ENCODE results near the gene COL5A1.

Gene COL5A1

GRCh38 chr9:134822541-134822940 lies 180.9 kb downstream of the COL5A1 start:
- H3K4me3 ChIP-seq (ENCODE audit: low read length) = no peak overlapping the region
- H3K9me3 ChIP-seq (ENCODE audit: control insufficient read depth, low read length) = no peaks in the 10 kb centered on the region
- no peaks in the 10 kb centered on the region for H3K36me3 ChIP-seq (ENCODE audit: control insufficient read depth, insufficient read depth, low read length)
- no peak overlapping the region for H3K9ac ChIP-seq (ENCODE audit: low read length)
- H3K4me1 ChIP-seq (ENCODE audit: control insufficient read depth, insufficient read depth, low read length) = no peaks in the 10 kb centered on the region
- H3K27me3 ChIP-seq (ENCODE audit: control insufficient read depth, insufficient read depth, low read length) = no peaks in the 10 kb centered on the region

- no peak overlapping the region for H3K4me3 ChIP-seq (ENCODE audit: low read length)
- H3K9me3 ChIP-seq (ENCODE audit: control insufficient read depth, low read length) = no peaks in the 10 kb centered on the region
- no peak overlapping the region for H3K9ac ChIP-seq (ENCODE audit: low read length)
- no peaks in the 10 kb centered on the region for H3K4me1 ChIP-seq (ENCODE audit: control insufficient read depth, insufficient read depth, low read length)
- no peaks in the 10 kb centered on the region for H3K27me3 ChIP-seq (ENCODE audit: control insufficient read depth, insufficient read depth, low read length)
- no peaks in the 10 kb centered on the region for H3K36me3 ChIP-seq (ENCODE audit: control insufficient read depth, insufficient read depth, low read length)
Measured at GRCh38 chr9:134823623-134824022, 182.0 kb downstream of the COL5A1 start.

- no peak overlapping the region for H3K4me3 ChIP-seq (ENCODE audit: low read length)
- H3K9me3 ChIP-seq (ENCODE audit: control insufficient read depth, low read length) = no peaks in the 10 kb centered on the region
- H3K36me3 ChIP-seq (ENCODE audit: control insufficient read depth, insufficient read depth, low read length) = no peaks in the 10 kb centered on the region
- no peak overlapping the region for H3K9ac ChIP-seq (ENCODE audit: low read length)
- no peaks in the 10 kb centered on the region for H3K27me3 ChIP-seq (ENCODE audit: control insufficient read depth, insufficient read depth, low read length)
- H3K4me1 ChIP-seq (ENCODE audit: control insufficient read depth, insufficient read depth, low read length) = no peaks in the 10 kb centered on the region
Measured at GRCh38 chr9:134824583-134824982, 183.0 kb downstream of the COL5A1 start.

GRCh38 chr9:134825025-134825424 lies 183.4 kb downstream of the COL5A1 start:
- Histone ChIP-seq H3K27me3 (ENCODE audit: control insufficient read depth, insufficient read depth, low read length) (no peaks in the 10 kb centered on the region), H3K9me3 (ENCODE audit: control insufficient read depth, low read length) (no peaks in the 10 kb centered on the region), H3K36me3 (ENCODE audit: control insufficient read depth, insufficient read depth, low read length) (no peaks in the 10 kb centered on the region), H3K4me1 (ENCODE audit: control insufficient read depth, insufficient read depth, low read length) (no peaks in the 10 kb centered on the region), H3K4me3 (ENCODE audit: low read length) (no peak overlapping the region), H3K9ac (ENCODE audit: low read length) (no peak overlapping the region)

- Histone ChIP-seq H3K4me1 (ENCODE audit: control insufficient read depth, insufficient read depth, low read length) (no peaks in the 10 kb centered on the region), H3K36me3 (ENCODE audit: control insufficient read depth, insufficient read depth, low read length) (no peaks in the 10 kb centered on the region)
Measured at GRCh38 chr9:134826336-134827285, 185.0 kb downstream of the COL5A1 start.

GRCh38 chr9:134827559-134827958 lies 186.0 kb downstream of the COL5A1 start:
- H3K27me3 ChIP-seq (ENCODE audit: control insufficient read depth, insufficient read depth, low read length) = no peaks in the 10 kb centered on the region
- no peaks in the 10 kb centered on the region for H3K9me3 ChIP-seq (ENCODE audit: control insufficient read depth, low read length)
- no peak overlapping the region for H3K4me3 ChIP-seq (ENCODE audit: low read length)
- H3K9ac ChIP-seq (ENCODE audit: low read length) = no peak overlapping the region
- H3K36me3 ChIP-seq (ENCODE audit: control insufficient read depth, insufficient read depth, low read length) = no peaks in the 10 kb centered on the region
- no peaks in the 10 kb centered on the region for H3K4me1 ChIP-seq (ENCODE audit: control insufficient read depth, insufficient read depth, low read length)

More at GRCh38 chr9:134826336-134827285, 185.0 kb downstream of the COL5A1 start:
- Histone ChIP-seq H3K9me3 (ENCODE audit: control insufficient read depth, low read length) (no peaks in the 10 kb centered on the region), H3K27me3 (ENCODE audit: control insufficient read depth, insufficient read depth, low read length) (no peaks in the 10 kb centered on the region), H3K9ac (ENCODE audit: low read length) (no peak overlapping the region), H3K4me3 (ENCODE audit: low read length) (no peak overlapping the region)

- Histone ChIP-seq H3K4me3 (ENCODE audit: low read length) (no peak overlapping the region), H3K27me3 (ENCODE audit: control insufficient read depth, insufficient read depth, low read length) (no peaks in the 10 kb centered on the region), H3K9me3 (ENCODE audit: control insufficient read depth, low read length) (no peaks in the 10 kb centered on the region), H3K36me3 (ENCODE audit: control insufficient read depth, insufficient read depth, low read length) (no peaks in the 10 kb centered on the region), H3K9ac (ENCODE audit: low read length) (no peak overlapping the region), H3K4me1 (ENCODE audit: control insufficient read depth, insufficient read depth, low read length) (no peaks in the 10 kb centered on the region)
Measured at GRCh38 chr9:134827993-134828392, 186.4 kb downstream of the COL5A1 start.

GRCh38 chr9:134828892-134829291 lies 187.3 kb downstream of the COL5A1 start:
- no peak overlapping the region for H3K4me3 ChIP-seq (ENCODE audit: low read length)
- H3K4me1 ChIP-seq (ENCODE audit: control insufficient read depth, insufficient read depth, low read length) = no peaks in the 10 kb centered on the region
- no peaks in the 10 kb centered on the region for H3K36me3 ChIP-seq (ENCODE audit: control insufficient read depth, insufficient read depth, low read length)
- no peaks in the 10 kb centered on the region for H3K9me3 ChIP-seq (ENCODE audit: control insufficient read depth, low read length)
- H3K9ac ChIP-seq (ENCODE audit: low read length) = no peak overlapping the region
- no peaks in the 10 kb centered on the region for H3K27me3 ChIP-seq (ENCODE audit: control insufficient read depth, insufficient read depth, low read length)

- no peaks in the 10 kb centered on the region for H3K4me1 ChIP-seq (ENCODE audit: control insufficient read depth, insufficient read depth, low read length)
- no peak overlapping the region for H3K4me3 ChIP-seq (ENCODE audit: low read length)
- no peaks in the 10 kb centered on the region for H3K27me3 ChIP-seq (ENCODE audit: control insufficient read depth, insufficient read depth, low read length)
- no peak overlapping the region for H3K9ac ChIP-seq (ENCODE audit: low read length)
- no peaks in the 10 kb centered on the region for H3K9me3 ChIP-seq (ENCODE audit: control insufficient read depth, low read length)
- no peaks in the 10 kb centered on the region for H3K36me3 ChIP-seq (ENCODE audit: control insufficient read depth, insufficient read depth, low read length)
Measured at GRCh38 chr9:134829356-134829937, 187.8 kb downstream of the COL5A1 start.

- H3K36me3 ChIP-seq (ENCODE audit: control insufficient read depth, insufficient read depth, low read length) = no peaks in the 10 kb centered on the region
- H3K4me1 ChIP-seq (ENCODE audit: control insufficient read depth, insufficient read depth, low read length) = no peaks in the 10 kb centered on the region
- H3K9me3 ChIP-seq (ENCODE audit: control insufficient read depth, low read length) = no peaks in the 10 kb centered on the region
- H3K27me3 ChIP-seq (ENCODE audit: control insufficient read depth, insufficient read depth, low read length) = no peaks in the 10 kb centered on the region
- no peak overlapping the region for H3K4me3 ChIP-seq (ENCODE audit: low read length)
- H3K9ac ChIP-seq (ENCODE audit: low read length) = no peak overlapping the region
Measured at GRCh38 chr9:134830126-134830525, 188.5 kb downstream of the COL5A1 start.

GRCh38 chr9:134830926-134831720 lies 189.5 kb downstream of the COL5A1 start:
- H3K9me3 ChIP-seq (ENCODE audit: control insufficient read depth, low read length) = no peaks in the 10 kb centered on the region
- no peak overlapping the region for H3K9ac ChIP-seq (ENCODE audit: low read length)
- H3K4me1 ChIP-seq (ENCODE audit: control insufficient read depth, insufficient read depth, low read length) = no peaks in the 10 kb centered on the region
- H3K27me3 ChIP-seq (ENCODE audit: control insufficient read depth, insufficient read depth, low read length) = no peaks in the 10 kb centered on the region
- H3K36me3 ChIP-seq (ENCODE audit: control insufficient read depth, insufficient read depth, low read length) = no peaks in the 10 kb centered on the region
- H3K4me3 ChIP-seq (ENCODE audit: low read length) = no peak overlapping the region

GRCh38 chr9:134832471-134832870 lies 190.9 kb downstream of the COL5A1 start:
- H3K9ac ChIP-seq (ENCODE audit: low read length) = no peak overlapping the region
- no peak overlapping the region for H3K4me3 ChIP-seq (ENCODE audit: low read length)
- H3K9me3 ChIP-seq (ENCODE audit: control insufficient read depth, low read length) = no peaks in the 10 kb centered on the region
- H3K27me3 ChIP-seq (ENCODE audit: control insufficient read depth, insufficient read depth, low read length) = no peaks in the 10 kb centered on the region
- no peaks in the 10 kb centered on the region for H3K4me1 ChIP-seq (ENCODE audit: control insufficient read depth, insufficient read depth, low read length)
- no peaks in the 10 kb centered on the region for H3K36me3 ChIP-seq (ENCODE audit: control insufficient read depth, insufficient read depth, low read length)

All from mucosa of stomach (tissue), 1 donor.